22Rv1 (cell line): ENCODE measurements around the gene DCST2.

Experiments
- H3K27ac ChIP-seq: fragments of 450-650 bp; 2 replicates; pipeline ENCODE4 v1.5.1; 2017
- CTCF ChIP-seq: fragments of 450-650 bp; IDR thresholded peaks from 2 replicates; pipeline ENCODE4 v1.5.1; 2017; ENCODE audit warnings: mild to moderate bottlenecking
- ZFX ChIP-seq: fragments of 450-650 bp; IDR thresholded peaks from 2 replicates; pipeline ENCODE4 v1.6.1; 2017; ENCODE audit warnings: antibody characterized with exemption, borderline replicate concordance

DCST2 gene

GRCh38 chr1:155015527-155016230 lies 17.9 kb downstream of the DCST2 start:
- peak overlapping the region; percentile 98 for H3K27ac ChIP-seq
- TF ChIP-seq ZFX (no peak), CTCF (no peak)

- H3K27ac ChIP-seq = peak overlapping the region; percentile 98
- TF ChIP-seq CTCF = no peak
- TF ChIP-seq ZFX = no peak
These were observed 18.7 kb downstream of the DCST2 start for GRCh38 chr1:155014709-155015508.

GRCh38 chr1:155013632-155014031 lies 19.9 kb downstream of the DCST2 start:
- peak overlapping the region; percentile 98 for H3K27ac ChIP-seq
- no peak for TF ChIP-seq CTCF
- TF ChIP-seq ZFX = no peak

- peak overlapping the region; percentile 98 for H3K27ac ChIP-seq
- no peak for TF ChIP-seq ZFX
- no peak for TF ChIP-seq CTCF
These were observed 20.6 kb downstream of the DCST2 start for GRCh38 chr1:155012776-155013602.

GRCh38 chr1:155012026-155012546 lies 21.5 kb downstream of the DCST2 start:
- H3K27ac ChIP-seq = peak overlapping the region; percentile 98
- TF ChIP-seq ZFX (no peak), CTCF (no peak)

- H3K27ac ChIP-seq = peak overlapping the region; percentile 98
- TF ChIP-seq CTCF = no peak
- no peak for TF ChIP-seq ZFX
These were observed 22.1 kb downstream of the DCST2 start for GRCh38 chr1:155011437-155012025.
